GM12878 (cell line): ENCODE measurements around the gene DNAI2. TPM values are rescaled to one million over a fixed set of nuclear protein-coding genes. Genes with fewer than 3 reads are reported as not detected.

Experiments used
- ATF7 ChIP-seq: fragments of 450-650 bp; IDR thresholded peaks from 2 replicates; pipeline ENCODE4 v1.6.1; 2016; ENCODE audit warnings: low read depth, mild to moderate bottlenecking
- BHLHE40 ChIP-seq, 2 experiments: fragments of 450-650 bp in 1 of 2; IDR thresholded peaks; 2 replicates each; pipeline ENCODE4 v1.6.1; 2011 to 2017; ENCODE audit warnings: low read depth in 2 of 2, borderline replicate concordance in 1 of 2, improper control_type of control experiment in 1 of 2, low read length in 1 of 2, mild to moderate bottlenecking in 1 of 2
- CBFB ChIP-seq: IDR thresholded peaks from 2 replicates; pipeline ENCODE4 v1.6.1; 2016; ENCODE audit warnings: antibody characterized with exemption, low read depth
- CHD1 ChIP-seq: IDR thresholded peaks from 2 replicates; pipeline ENCODE4 v1.6.1; 2012; ENCODE audit warnings: low read depth, low read length, improper control_type of control experiment
- CREM ChIP-seq: IDR thresholded peaks from 2 replicates; pipeline ENCODE4 v1.6.1; 2014; ENCODE audit warnings: antibody characterized with exemption, low read depth
- DPF2 ChIP-seq: fragments of 450-650 bp; IDR thresholded peaks from 2 replicates; pipeline ENCODE4 v1.6.1; 2017; ENCODE audit warnings: mild to moderate bottlenecking
- E2F8 ChIP-seq: fragments of 450-650 bp; IDR thresholded peaks from 2 replicates; pipeline ENCODE4 v1.6.1; 2018; ENCODE audit warnings: mild to moderate bottlenecking, low read depth, moderate library complexity; ENCODE audit not compliant: partially characterized antibody
- EED ChIP-seq: sonication (generic); IDR thresholded peaks from 2 replicates; pipeline ENCODE4 v1.6.1; 2016; ENCODE audit warnings: antibody characterized with exemption, low read depth
- FOXK2 ChIP-seq: fragments of 450-650 bp; IDR thresholded peaks from 2 replicates; pipeline ENCODE4 v1.6.1; 2017; ENCODE audit warnings: mild to moderate bottlenecking, moderate library complexity
- HDGF ChIP-seq: fragments of 450-650 bp; IDR thresholded peaks from 2 replicates; pipeline ENCODE4 v1.6.1; 2016; ENCODE audit warnings: antibody characterized with exemption
- IKZF2 ChIP-seq, 2 experiments: fragments of 450-650 bp; IDR thresholded peaks; 2 replicates each; pipeline ENCODE4 v1.6.1; 2017; ENCODE audit warnings: mild to moderate bottlenecking in 2 of 2, moderate library complexity in 2 of 2
- JUNB ChIP-seq: IDR thresholded peaks from 2 replicates; pipeline ENCODE4 v1.6.1; 2016; ENCODE audit warnings: antibody characterized with exemption, mild to moderate bottlenecking
- KAT2A ChIP-seq: conservative IDR thresholded peaks from 2 replicates; pipeline ENCODE4 v1.6.1; 2011; ENCODE audit warnings: low read depth, low read length; ENCODE audit not compliant: control insufficient read depth
- LARP7 ChIP-seq: fragments of 450-650 bp; IDR thresholded peaks from 2 replicates; pipeline ENCODE4 v1.6.1; 2017; ENCODE audit warnings: mild to moderate bottlenecking
- MTA2 ChIP-seq: fragments of 450-650 bp; IDR thresholded peaks from 2 replicates; pipeline ENCODE4 v1.6.1; 2016; ENCODE audit warnings: low read depth, mild to moderate bottlenecking, moderate library complexity
- NBN ChIP-seq: fragments of 450-650 bp; IDR thresholded peaks from 2 replicates; pipeline ENCODE4 v1.6.1; 2016
- NR2F1 ChIP-seq: fragments of 450-650 bp; conservative IDR thresholded peaks from 2 replicates; pipeline ENCODE4 v1.6.1; 2017; ENCODE audit warnings: mild to moderate bottlenecking
- PAX8 ChIP-seq: fragments of 450-650 bp; IDR thresholded peaks from 2 replicates; pipeline ENCODE4 v1.6.1; 2017; ENCODE audit warnings: mild to moderate bottlenecking, moderate library complexity
- PML ChIP-seq: IDR thresholded peaks from 2 replicates; pipeline ENCODE4 v1.6.1; 2012; ENCODE audit warnings: low read length, inconsistent platforms
- RAD51 ChIP-seq: fragments of 450-650 bp; IDR thresholded peaks from 2 replicates; pipeline ENCODE4 v1.6.1; 2016; ENCODE audit warnings: moderate library complexity, mild to moderate bottlenecking, inconsistent platforms
- RELB ChIP-seq: fragments of 450-650 bp; IDR thresholded peaks from 2 replicates; pipeline ENCODE4 v1.6.1; 2017; ENCODE audit warnings: low read depth, mild to moderate bottlenecking, moderate library complexity
- RUNX3 ChIP-seq: IDR thresholded peaks from 2 replicates; pipeline ENCODE4 v1.6.1; 2012; ENCODE audit warnings: low read length, inconsistent platforms
- TCF12 ChIP-seq: IDR thresholded peaks from 2 replicates; pipeline ENCODE4 v1.6.1; 2011; ENCODE audit warnings: low read depth, mild to moderate bottlenecking, low read length
- TCF7 ChIP-seq: IDR thresholded peaks from 2 replicates; pipeline ENCODE4 v1.6.1; 2014; ENCODE audit warnings: antibody characterized with exemption, borderline replicate concordance
- USF2 ChIP-seq: IDR thresholded peaks from 2 replicates; pipeline ENCODE4 v1.6.1; 2011; ENCODE audit warnings: low read depth, low read length, improper control_type of control experiment, borderline replicate concordance
- ZBED1 ChIP-seq: IDR thresholded peaks from 2 replicates; pipeline ENCODE4 v1.6.1; 2016; ENCODE audit warnings: borderline replicate concordance
- ZNF24 ChIP-seq: fragments of 450-650 bp; IDR thresholded peaks from 2 replicates; pipeline ENCODE4 v1.6.1; 2017; ENCODE audit warnings: antibody characterized with exemption, mild to moderate bottlenecking
- polyA plus RNA-seq, 11 experiments: library from polyadenylated mRNA; depleted of rRNA in 4 of 11; unstranded in 6 of 11; stranded (reverse) in 5 of 11; fragments of >200 nt; fragmentation: Nextera tagmentation in 4 of 11; fragmentation: Illumina TruSeq in 1 of 11; extraction: Ambion mirVana in 4 of 11; extraction: Trizol in 1 of 11; gene quantifications; 1 replicate in 1 of 11; 2 replicates in 10 of 11; pipeline versions ENCODE4 v1.2.1 to v1.2.3, GENCODE V29; 2011 to 2016; ENCODE audit warnings: inconsistent platforms in 2 of 11, missing spikeins in 2 of 11, low read depth in 1 of 11
- total RNA-seq, 4 experiments: library from RNA; depleted of rRNA in 3 of 4; stranded (reverse); fragments of >200 nt in 3 of 4; fragmentation: Illumina TruSeq in 1 of 4; extraction: Trizol in 1 of 4; gene quantifications; 2 replicates each; pipeline versions ENCODE4 v1.2.1 to v1.2.3, GENCODE V29; 2013 to 2021

DNAI2 gene
- total and polyA plus RNA-seq, 10 of the 15 experiments (the other 5 are each of a cell fraction or from before 2014, with no cell fraction given) = 0.04 to 1.8 (median 0.13) TPM

- TF ChIP-seq USF2 (peak; percentile 3; the same call in 1 of the 2 replicates), PML (peak; percentile 52; the same call in 1 of the 2 replicates), LARP7 (no peak), CREM (peak; percentile 55; the same call in 1 of the 2 replicates), RELB (peak; percentile 86), NR2F1 (peak; percentile 86), KAT2A (no peak), DPF2 (peak; percentile 88), ZBED1 (peak; percentile 78), PAX8 (no peak), TCF12 (peak; percentile 52; the same call in 1 of the 2 replicates), CBFB (peak; percentile 90), JUNB (peak; percentile 65), NBN (peak; percentile 78), FOXK2 (peak; percentile 34; the same call in 1 of the 2 replicates), RUNX3 (peak; percentile 95), EED (peak; percentile 93), E2F8 (no peak), BHLHE40 (IDR thresholded peaks at IDR 0.05; ENCODE audit: borderline replicate concordance in 1 of 2, low read depth in 2 of 2, low read length in 1 of 2) (peak in 1 of 2 experiments; percentile 62; a peak in 2 of 4 replicates), RAD51 (peak; percentile 79), TCF7 (peak; percentile 97), HDGF (no peak), IKZF2 (IDR thresholded peaks at IDR 0.05) (peak; percentile 89 to 92), CHD1 (no peak), MTA2 (peak; percentile 93), ATF7 (peak; percentile 96), ZNF24 (peak; percentile 42)
Observed at GRCh38 chr17:74282587-74283370, 8.7 kb downstream of the DNAI2 start (continued).
